Stimulated activated CD4-positive, alpha-beta T cell treated with anti-CD3 and anti-CD28 coated beads, Interleukin-15, amount 100 ng/mL, for 1 hour (primary cell): ENCODE results near the gene HMGCL.
"Not testable (repeated sequence)": the region's sequence is repeated elsewhere in the genome, so short reads cannot be mapped to it uniquely, and the experiment has no call there.

ENCODE experiments used
- DNase-seq, 2 donors: peaks; one replicate each; pipeline ENCODE4 v3.0.0-alpha.2; 2020; ENCODE audit warnings: low read depth in 1 of 2, low spot score in 1 of 2

The HMGCL gene

DNA sequence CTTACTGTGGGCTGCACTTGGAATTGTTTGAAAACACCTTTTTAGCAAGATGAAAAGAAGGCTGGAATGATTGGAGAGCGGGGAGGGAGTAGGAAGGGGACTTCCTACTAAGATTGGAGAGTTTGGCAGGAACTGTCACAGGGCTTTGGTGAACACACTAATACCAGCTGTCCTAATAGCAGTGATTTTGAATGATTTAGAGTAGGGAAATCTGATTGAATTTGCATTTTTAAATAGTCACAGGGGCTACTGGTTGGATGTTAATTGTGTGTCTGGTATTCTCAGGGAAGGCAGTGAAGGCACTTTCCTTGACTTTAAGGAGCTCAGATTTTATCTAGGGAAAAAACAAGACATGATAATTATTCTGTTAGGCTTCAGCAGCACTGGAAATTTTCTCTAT, 2.5 kb upstream of the HMGCL start:
- DNase-seq: no peak

DNA sequence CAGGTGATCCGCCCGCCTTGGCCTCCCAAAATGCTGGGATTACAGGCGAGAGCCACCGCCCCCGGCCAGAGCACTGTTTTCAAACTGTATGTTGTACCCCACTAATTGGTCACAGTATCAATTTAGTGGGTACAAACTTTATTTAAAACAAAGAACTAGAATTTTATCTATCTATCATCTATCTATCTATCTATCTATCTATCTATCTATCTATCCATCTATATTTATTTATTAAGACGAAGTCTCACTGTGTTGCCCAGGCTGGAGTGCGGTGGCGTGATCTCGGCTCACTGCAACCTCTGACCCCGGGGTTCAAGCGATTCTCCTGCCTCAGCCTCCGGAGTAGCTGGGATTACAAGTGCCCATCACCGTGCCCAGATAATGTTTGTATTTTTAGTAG, 1.4 kb upstream of the HMGCL start:
- not testable (repeated sequence) for DNase-seq

DNA sequence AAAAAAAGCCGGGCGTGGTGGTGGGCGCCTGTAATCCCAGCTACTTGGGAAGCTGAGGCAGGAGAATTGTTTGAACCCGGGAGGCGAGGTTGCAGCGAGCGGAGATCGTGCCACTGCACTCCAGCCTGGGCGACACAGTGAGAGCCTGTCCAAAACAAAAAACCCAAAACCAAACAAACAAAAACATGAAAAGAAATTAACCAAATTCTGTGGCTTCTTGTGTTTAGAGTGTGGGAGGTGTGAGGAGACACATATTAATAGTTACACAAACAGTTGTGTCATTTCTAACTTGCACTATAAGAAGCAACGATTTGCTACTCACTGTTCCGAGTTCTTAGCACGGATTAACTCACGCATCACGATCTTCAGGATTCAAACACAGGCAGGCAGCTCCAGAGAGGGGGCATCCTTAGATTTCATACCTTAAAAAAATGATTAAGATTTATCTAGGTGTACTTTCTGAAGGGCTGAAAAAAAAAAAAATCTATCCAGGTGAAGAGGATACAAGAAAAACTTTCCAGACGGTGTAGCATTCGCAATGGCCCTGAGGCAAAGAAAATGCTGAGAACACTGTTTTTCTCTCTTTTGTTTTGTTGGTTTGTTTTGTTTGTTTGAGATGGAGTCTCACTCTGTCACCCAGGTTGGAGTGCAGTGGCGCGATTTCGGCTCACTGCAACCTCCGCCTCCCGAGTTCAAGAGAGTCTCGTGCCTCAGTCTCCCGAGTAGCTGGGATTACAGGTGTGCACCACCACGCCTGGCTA, 713 bp upstream of the HMGCL start:
- DNase-seq: no peak

DNA sequence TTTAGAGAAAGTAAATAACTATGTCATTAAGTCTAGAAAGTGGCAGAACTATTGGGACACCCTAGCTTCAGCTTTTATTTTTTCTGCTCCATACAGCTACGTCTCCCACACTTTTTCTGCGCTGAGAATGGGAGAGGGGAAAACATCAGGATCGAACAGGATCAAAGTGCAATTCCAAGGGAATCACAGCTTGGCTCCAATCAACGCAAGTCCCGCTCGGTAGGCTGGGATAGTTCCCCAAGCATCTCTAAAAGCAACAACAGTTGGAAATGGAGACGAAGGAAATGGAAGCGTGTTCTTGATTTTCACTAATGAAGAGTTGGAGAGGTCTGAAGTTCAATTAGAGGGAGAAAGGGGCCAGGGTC, 536 bp downstream of the HMGCL start:
- no peak for DNase-seq

DNA sequence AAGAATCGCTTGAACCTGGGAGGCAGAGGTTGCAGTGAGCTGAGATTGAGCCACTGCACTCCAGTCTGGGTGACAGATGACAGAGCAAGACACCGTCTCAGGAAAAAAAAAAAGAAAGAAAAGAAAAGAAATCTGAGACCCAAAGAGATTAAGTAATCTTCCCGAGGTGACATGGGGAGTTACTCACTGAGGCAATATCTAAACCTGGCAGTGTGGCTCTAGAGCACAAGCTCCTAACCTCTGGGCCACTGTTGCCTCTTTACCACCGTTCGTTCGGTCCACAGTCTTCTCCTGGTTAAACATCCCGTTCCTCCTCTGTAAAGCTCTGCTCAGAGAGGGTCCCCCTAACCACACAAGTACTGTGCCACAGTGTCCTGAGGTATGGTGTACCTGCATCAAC, 1.5 kb downstream of the HMGCL start:
- DNase-seq: no peak

DNA sequence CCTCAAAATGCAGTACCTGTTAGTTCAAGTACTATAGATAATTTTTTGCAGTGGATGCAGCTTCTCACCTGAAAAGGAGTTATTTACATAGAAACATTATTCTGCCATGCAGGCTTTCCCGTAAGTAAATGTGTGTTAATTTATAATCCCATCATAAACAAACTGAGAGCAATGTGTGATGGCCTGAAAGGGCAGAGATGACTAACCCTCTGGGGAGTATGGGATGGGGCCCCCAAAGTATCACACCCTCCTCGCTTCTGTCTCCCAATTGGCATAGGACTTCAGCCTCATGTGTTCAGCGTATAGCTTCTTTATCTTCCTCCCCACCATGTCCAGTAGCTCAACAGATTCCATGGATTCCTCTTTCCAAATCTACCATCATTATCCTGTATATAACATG, 7.6 kb downstream of the HMGCL start:
- no peak for DNase-seq

DNA sequence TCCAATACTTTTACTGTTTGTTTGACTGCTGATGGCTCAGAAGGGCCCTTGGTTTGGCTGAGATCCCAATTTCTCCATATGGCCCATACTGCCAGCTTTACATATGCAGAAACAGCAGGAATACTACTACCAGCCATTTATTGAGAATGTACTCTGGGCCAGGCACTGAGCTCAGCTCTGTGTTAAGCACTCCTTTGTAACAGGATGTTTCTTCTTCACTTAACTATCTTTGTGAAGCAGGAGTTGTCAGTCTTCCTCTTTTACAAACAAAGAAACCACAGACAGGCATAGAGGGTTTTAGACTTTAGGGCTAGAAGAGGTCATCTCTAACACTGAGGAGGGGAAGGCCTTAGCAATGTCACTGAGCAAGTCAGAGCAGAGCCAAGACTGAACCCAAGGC, 8.3 kb downstream of the HMGCL start:
- no peak for DNase-seq

DNA sequence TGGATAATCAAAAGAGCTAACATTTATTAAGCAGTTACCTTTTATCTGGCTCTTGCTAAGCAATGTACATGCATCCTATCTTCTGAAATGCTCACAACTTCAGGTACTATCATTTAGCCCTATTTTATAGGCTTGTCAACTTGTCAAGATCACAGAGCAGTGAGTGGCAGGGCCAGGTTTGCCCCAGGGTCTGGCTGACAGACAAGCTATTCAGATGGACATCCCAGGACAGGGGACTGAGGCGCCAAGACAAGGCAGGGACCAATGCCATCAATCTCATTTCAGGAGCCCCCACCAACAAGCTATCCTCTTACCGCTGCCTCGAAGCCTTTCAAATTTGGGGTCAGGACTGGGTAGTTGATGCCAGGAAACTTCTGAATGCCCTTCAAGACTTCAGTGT, 8.9 kb downstream of the HMGCL start:
- DNase-seq: no peak

DNA sequence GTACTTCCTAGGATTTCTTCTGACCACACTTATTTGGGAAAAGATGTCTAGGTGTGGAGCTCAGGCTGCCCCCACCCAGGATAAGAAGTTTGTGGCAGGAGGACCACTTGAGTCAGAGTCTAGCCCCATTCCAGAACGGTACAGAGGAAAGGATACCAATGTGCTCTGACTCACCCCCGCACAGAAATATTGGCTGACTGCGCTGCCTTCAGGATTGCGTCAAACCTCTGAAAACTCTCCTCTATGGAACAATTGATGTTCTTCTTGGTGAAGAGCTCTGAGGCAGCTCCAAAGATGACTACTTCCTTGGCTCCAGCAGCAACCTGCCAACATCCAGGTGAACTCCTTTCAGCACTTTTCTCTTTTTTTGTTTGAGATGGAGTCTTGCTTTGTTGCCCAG, 11.2 kb downstream of the HMGCL start:
- DNase-seq: no peak

DNA sequence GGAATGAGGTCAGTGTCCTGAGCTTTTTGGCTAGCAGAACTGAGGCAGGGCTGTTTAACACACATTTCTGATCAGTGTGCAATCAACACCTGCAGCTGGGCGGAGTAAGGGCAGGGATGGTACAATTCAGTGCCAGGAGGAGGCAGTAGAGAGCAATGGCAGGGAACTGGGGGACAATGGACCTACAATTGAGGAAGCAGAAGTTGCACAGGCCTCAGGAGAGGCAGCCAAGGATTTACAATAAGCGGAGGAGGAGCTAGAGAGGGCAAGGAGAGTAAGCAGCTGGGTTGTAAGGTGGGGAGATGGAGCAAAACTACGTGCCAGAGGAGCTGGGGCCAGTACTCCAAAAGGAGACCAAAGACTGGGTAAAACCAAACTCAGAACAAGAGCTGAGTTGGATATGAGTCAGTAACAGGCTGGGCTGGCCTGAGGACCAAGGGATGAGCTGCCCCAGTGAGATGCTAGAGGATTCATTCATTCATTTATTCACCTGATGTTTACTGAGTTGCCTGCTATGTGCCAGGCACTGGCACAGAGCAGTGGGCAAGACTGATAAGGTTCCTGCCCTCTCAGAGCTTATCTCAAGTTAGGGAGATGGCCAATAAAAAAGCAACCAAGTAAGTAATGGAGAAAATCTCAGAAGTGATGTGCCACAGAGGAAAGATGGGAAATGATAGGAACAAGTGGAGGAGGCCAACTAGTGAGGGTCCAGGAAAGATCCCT, 14.2 kb downstream of the HMGCL start:
- no peak for DNase-seq

DNA sequence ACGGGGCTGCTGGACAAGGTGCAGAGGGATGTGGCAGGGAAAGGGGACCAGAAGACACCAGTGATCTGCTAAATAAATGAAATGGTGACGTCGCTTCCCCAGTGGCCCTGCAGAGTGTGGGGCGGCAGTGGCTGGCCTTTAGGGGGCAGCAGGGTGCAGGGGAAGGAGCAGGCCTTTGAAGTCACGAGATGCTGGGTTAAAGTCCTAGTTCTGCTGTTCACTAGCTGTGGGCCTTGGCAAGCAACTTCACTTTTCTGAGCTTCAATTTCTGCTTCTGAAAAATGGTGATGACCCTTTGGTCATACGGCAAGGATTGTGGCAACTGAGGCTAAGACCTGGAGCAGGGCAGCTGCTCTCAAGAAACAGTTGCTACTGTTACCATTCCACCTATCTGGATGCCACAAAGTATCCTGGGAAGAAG, 15.5 kb downstream of the HMGCL start:
- peak; percentile 57 to 68 for DNase-seq

DNA sequence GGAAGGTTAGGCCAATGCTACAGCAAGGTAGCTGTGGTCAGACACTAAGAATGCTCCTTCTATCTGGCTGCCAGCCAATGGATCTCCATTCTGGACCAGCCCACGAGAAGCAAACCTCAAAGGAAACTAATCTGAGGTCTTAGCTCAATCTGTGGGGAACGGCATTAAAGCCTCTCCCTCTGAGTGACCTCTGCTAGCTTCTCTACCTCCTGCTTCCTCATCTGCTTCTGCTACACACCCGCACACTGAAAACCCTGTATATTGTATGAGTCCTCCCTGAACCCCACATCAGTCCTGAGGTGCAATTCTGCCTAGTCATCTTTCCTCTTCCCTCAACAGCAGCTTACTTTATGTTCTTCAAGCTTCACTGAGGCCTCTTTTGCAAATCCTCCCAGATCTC, 17.8 kb downstream of the HMGCL start:
- DNase-seq: no peak

DNA sequence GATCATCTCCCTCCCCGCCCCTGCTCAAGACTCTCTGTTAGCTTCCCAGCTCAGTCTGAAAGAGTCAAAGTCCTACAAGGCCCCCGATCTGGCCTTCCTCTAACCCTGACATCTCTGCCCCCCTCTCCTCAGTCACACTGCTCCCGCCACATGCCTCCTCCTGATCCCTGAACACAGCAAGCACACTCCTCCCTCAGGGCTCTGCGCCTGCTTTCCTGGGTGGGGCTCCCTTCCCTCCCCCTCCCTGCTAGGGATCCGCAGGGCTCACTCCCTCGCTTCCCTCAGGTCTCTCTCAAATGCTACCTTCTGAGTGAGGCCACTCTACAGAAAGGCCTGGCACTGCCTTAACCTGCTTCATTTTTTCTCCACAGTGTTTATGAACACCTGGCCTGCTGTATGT, 18.9 kb downstream of the HMGCL start:
- DNase-seq: no peak

DNA sequence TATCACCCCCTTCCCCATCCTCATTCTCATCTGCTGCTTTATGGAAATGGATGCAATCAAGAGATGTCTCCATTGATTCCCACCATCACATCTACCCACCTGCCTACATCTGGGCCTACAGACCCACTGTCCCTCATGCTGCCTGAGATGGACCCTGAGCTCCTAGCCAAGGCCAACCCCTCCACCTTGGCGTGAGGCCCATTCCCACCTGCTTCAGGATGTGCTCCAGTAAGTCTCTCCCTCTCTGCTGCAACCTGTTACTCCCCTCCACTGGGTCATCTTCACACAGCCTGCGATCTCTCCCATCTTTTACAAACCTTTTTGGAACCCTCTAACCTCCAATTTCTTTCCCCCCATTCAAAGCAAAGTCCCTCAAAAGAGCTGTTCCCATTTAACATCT, 20.2 kb downstream of the HMGCL start:
- DNase-seq: no peak

DNA sequence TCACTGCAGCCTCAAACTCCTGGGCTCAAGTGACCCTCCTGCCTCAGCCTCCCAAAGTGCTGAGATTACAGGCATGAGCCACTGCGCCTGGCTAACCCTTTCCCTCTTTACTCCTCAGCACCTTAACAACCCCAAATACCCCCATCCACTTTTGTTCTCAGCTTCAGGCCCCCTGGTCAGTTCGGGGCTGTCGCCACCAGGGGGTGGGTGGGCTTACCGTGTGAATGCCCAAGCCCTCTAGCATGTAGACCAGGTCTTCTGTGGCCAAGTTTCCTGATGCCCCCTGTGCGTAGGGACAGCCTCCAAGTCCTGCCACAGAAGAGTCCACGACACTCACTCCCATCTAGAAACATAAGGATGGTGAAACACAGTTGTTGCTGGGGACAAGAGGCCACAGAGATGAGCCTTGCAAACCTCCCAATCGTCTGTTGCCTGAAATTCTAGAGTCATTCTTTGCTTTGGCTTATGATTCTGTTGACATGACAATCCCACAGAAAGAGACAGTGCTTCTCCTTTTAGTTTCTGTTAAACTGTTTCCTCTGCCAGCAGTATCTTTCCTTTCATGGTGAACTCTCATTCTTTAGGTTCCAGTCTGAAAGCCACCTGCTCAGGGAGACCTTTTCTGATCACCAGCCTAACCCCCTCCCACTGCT, 20.9 kb downstream of the HMGCL start:
- DNase-seq: no peak

DNA sequence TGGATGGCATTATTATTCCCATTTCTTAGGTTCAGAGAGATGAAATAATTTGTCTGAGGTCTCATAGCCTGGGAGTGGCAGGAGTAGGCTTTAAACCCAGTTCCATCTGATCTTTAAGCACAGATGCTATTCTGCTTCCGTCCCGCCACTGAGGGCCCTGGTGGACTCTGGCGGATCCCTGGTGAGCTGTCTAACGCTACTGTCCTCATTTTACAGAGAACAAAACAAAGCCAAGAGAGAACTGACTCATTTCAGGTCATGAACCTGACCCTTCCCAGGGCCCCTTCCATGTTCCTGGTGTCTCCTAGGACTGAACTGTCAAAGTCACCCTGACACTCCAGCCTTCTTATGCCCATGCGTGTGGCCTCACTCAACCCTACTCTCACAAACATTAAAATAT, 21.6 kb downstream of the HMGCL start:
- no peak for DNase-seq

DNA sequence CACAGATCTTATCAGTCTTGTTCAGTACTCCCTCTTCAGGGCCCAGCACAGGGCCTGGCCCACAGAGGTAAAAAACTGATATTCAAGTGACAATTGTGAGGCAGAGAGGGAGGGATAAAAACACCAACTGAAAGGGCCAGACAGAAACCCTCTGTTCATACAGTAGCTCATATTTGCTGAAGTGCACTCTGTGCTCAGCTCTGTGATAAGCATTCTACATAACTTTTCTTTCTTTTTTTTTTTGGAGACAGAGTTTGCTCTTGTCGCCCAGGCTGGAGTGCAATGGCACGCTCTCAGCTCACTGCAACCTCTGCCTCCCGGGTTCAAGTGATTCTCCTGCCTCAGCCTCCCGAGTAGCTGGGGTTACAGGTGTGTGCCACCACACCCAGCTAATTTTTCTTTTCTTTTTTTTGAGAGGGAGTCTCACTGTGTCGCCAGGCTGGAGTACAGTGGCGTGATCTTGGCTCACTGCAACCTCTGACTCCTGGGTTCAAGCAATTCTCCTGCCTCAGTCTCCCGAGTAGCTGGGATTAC, 22.4 kb downstream of the HMGCL start:
- not testable (repeated sequence) for DNase-seq

DNA sequence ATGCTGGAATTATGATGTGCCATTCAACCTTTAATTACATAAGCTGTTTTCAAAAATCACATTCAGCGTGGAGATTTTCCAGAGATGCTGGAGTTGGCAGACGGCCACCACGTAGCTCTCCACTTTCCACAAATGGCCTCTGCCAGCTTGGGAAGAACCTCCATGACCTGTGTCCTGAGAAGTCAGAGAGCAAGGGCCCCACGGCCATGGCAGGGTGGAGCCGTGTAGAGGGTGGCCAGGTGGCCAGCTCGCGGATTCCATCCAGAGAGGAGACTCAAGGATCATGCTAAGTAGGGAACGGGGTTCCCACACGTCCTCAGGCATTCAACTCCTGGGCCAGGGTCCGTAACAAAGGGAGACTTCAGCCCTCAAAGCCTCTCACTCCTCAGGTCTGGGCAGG, 23.4 kb downstream of the HMGCL start:
- DNase-seq: no peak

DNA sequence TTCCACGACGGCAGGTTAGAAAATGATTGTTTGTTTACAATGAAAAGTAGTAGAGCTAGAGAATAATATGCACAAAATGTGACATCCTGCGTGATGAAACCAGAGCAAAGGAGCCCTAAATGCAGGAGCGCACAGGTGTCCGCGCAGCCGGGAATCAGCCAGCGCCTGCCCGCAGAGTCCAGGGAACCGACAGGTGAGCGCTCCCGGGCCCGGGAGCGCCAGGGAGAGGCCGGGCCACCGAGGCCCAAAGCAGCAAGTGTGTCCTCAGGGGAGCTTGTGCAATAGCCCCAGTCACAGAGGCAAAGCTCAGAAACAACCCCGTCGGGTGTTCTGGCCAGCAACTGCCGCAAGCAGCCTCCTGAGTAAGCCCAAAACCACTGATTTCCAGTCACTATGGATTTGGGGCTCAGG, 23.9 kb downstream of the HMGCL start:
- DNase-seq: no peak

DNA sequence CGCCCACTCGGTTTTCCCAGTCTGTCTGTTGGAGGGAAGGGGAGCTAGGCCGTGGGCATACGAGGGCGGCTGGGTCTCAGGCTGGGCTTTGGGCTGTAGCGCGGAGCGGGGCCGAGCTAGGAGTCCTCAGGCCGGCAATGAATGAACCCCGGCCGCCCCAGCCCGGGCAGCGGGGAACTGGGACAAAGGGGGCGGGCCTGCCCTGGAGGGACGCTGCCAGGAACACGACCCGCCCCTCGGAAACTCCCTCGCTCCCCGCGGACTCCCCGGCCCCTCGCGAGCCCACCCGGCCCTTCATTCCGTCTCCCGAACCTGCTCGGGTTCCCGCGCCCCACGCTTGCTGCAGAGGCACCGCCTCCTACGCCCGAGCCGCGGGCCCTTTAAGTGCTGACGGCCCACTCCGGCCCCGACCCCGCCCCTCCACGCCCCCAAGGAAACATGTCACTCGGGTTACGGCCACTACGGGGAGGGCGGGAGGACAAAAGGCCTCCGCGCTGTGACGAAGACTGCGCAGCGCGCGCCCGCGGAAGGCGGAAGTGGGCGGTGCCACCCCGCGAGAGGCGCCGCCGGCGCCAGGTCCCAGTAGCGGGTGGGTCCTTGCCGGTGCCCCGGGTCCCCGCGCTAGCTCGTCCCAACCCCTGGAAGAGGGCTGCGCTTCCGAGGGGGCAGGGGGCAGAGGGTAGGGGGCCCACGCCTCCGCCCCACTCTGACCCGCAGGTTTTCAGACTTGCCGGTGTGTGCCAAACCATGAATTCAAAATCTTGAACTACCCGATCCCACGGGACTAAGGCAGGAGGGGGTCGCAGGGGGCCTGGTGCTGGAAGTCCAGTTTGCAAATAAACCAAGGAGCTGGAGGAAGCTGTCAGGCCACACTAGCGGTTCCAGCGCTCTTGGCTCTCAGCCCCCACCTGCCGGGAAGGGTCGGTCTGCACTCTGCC, 24.6 kb downstream of the HMGCL start, which contains the start of gene GALE:
Gene GALE (minus strand): TSS at position 355 of the 938 bp plus-strand sequence. CDS start 1,747 bp downstream, outside the sequence.
- DNase-seq: peak; percentile 93 to 97
